Measurements from ENCODE around the gene RNF103.
"Not testable (repeated sequence)": the region's sequence is repeated elsewhere in the genome, so short reads cannot be mapped to it uniquely, and the experiment has no call there.

Gene RNF103

GRCh38 chr2:86623043-86623493 is 597 bp downstream of the RNF103 start:
- DNase-seq: no peak

GRCh38 chr2:86622519-86623042 is 1.1 kb downstream of the RNF103 start:
- peak; percentile 35 to 67 for DNase-seq

- DNase-seq: no peak
Measured at GRCh38 chr2:86621280-86621943, 2.3 kb downstream of the RNF103 start.

GRCh38 chr2:86617738-86618137 is 5.9 kb downstream of the RNF103 start:
- DNase-seq: no peak

DNA sequence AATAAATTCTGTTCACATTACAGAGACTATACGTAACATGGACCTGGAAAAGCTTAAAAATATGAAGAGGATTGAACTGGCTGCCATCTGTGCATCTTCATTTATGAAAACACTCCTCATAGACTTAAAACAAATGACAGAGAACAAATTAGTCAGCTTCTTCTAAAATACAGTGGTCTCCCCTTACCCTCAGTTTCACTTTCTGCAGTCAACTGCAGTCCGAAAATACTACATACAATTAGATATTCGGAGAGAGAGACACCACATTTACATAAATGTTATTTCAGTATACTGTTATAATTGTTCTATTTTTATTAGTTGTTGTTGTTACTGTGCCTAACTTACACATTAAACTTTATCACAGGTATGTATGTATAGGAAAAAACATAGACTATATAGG is 6.5 kb downstream of the RNF103 start:
- no peak for DNase-seq

GRCh38 chr2:86616502-86616901 is 7.2 kb downstream of the RNF103 start:
- DNase-seq: no peak

- no peak for DNase-seq
Measured at GRCh38 chr2:86615596-86615995, 8.1 kb downstream of the RNF103 start.

- no peak for DNase-seq
Measured at GRCh38 chr2:86613515-86613914, 10.2 kb downstream of the RNF103 start.

- no peak for DNase-seq
Measured at GRCh38 chr2:86610871-86611270, 12.8 kb downstream of the RNF103 start.

- DNase-seq: no peak
Measured at GRCh38 chr2:86608832-86609410, 14.7 kb downstream of the RNF103 start.

DNA sequence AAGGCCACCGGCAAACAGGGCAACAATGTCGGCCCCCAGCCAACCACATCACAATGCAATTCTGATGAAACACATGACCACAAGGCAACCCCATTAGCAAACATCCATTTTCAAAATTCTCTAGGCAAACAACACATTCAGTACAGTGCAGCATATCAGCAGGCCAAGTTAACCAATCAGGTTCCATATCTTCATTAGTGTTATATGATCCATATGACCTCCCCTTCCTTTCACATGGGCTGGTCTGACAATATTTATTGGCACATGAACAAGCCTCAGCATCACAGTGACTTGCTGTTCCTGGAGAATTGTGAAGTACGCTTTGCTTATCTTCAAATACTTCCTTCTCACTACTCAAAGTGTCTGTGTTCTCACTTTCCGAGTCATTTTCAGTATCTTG is 19.8 kb downstream of the RNF103 start:
- no peak for DNase-seq

- no peak for DNase-seq
Measured at GRCh38 chr2:86598966-86599365, 24.7 kb downstream of the RNF103 start.

DNA sequence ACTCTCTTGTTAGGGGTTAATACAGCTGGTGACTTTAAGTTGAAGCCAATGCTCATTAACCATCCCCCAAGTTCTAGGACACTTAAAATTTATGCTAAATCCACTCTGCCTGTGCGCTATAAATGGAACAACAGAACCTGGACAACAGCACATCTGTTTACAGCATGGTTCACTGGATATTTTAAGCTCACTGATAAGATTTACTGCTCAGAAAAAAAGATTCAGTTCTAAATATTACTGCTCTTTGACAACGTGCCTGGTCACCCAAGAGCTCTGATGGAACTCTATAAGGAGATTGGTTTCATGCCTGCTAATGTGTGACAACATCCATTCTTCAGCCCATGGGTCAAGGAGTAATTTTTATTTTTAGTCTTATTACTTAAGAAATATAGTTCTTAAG is 27.5 kb downstream of the RNF103 start:
- DNase-seq: no peak

GRCh38 chr2:86593266-86593665 is 30.4 kb downstream of the RNF103 start:
- no peak for DNase-seq

- DNase-seq: no peak
Measured at GRCh38 chr2:86592547-86593230, 31.0 kb downstream of the RNF103 start.

DNA sequence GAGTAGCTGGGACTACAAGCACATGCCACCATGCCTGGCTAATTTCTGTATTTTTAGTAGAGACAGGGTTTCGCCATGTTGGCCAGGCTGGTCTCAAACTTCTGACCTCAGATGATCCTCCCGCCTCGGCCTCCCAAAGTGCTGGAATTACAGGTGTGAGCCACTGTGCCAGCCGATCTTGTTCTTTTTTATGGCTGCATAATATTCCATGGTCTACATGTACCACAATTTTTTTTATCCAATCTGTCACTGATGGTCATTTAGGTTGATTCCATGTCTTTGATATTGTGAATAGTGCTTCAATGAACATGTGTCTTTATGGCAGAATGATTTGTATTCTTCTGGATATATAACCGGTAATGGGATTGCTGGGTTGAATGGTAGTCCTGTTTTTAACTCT is 34.0 kb downstream of the RNF103 start:
- not testable (repeated sequence) for DNase-seq

GRCh38 chr2:86584151-86584913 is 39.3 kb downstream of the RNF103 start:
- DNase-seq: no peak

DNA sequence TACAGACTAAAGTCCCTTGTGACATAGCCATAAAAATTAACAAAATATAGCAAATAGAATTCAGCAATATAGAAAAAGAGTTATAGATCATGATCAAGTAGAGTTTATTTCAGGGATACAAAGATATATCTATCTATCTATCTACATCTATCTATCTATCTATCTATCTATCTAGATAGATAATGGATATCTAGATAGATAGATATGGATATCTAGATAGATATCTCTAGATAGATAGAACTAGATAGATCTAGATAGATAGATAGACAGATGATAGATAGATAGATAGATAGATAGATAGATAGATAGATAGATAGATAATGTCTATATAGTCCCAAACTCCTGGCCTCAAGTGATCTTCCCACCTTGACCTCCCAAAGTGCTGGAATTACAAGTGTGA is 43.1 kb downstream of the RNF103 start:
- DNase-seq: no peak

GRCh38 chr2:86577817-86578456 is 45.7 kb downstream of the RNF103 start:
- no peak for DNase-seq

- DNase-seq: no peak
Measured at GRCh38 chr2:86570059-86570458, 53.6 kb downstream of the RNF103 start.

GRCh38 chr2:86566821-86567190 is 56.9 kb downstream of the RNF103 start:
- DNase-seq: no peak

- no peak for DNase-seq
Measured at GRCh38 chr2:86566158-86566820, 57.4 kb downstream of the RNF103 start.
